Suppressor macrophage (primary cell): ENCODE results near the gene PARM1.

Experiments
- DNase-seq, 4 experiments: peaks; one replicate each; pipeline ENCODE4 v3.0.0-alpha.2; 2020 to 2022

PARM1 gene

DNA sequence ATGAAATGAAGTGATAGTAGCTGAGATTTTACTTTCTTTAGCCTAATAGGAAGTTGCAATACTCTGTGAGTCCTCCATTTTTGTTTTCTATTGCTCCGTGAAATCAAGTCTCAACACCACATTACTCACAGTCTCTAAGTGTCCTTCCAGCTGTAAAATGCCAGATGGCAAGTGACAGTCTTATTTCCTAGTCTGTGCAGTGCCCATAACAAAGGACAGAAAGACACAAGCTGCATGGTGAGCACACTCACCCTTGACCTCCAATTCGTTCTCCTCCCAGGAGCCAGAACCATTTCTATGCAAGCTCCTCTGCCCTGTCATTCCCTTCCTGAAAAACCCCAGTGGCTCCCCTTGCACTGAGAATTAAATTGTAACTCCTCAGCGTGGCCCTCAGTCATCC, 101.6 kb downstream of the PARM1 start:
- DNase-seq, result no peak

- no peak for DNase-seq
These were observed 102.4 kb downstream of the PARM1 start for GRCh38 chr4:75035321-75035720.

DNA sequence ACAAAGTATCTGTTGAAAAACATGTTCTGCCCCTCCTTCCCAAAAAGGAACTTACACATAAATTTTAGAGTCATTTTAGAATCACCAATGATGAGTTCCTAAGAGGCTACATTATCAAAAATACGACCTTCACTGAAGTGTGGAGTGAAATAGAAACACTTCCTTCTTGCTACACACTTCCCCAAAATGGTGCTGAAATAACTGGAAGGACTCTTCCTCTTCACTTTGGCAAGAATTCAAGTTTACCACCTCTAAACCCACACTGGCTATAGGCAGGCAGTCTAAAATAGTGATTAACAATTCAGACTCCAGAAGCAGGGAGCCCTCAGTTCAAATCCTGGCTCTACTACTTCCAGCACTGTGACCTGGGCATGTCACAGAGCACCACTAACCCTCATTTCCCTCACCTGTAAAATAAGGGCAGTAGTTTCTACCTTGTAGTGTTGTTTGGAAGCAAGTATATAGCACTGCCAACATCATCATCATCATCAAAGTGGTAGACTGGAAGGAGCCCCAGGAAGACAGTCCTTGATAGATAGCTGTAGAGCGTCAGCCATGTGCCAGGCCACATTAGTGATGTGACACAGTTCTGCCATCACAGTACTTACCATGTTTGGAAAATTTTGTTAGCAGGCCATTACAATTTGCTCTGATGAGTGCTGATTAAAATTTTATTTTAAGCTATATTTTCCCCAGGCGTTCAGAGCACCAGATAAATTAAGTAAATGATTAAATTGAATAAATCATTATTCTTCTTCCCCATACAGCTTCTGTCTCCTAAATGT, 103.3 kb downstream of the PARM1 start:
- peak; percentile 27 to 85 (median 67) for DNase-seq

DNA sequence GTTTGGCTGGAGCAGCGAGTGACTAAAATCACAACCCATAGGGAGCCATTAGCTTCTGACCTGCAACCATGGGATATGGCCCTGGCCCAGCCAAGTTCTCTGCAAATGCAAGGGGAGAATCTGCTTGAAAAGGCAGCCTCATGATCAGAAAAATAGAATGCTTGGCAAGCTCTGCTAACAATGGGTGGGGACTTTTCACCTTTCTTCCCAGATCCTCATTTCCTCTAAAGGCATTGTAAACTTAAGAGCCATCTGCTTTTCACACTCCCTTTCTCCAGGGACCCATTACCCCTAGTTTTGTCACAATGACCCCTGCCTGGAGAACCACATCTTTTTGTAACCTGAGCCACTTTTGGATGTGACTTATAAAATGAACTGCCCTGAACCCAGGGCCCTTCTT, 104.3 kb downstream of the PARM1 start:
- no peak for DNase-seq

DNA sequence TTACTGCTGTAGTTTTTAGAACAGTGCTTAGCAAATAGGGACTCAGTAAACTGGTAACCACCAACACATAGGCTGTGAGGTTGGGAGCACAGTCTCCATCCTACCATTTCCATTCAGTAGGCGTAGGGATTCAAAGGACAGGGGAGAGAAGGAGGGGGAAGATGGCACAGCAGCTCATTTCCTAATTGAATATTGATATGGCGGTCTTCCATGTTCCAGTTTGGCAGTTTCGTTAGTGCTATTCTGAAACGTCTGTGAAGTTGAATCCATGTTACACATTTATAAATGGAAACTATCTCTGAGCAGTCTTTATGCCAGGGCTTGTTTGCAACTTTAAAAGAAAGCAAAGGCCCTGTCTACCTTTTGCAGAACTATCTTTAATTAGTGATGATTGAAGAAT, 105.5 kb downstream of the PARM1 start:
- DNase-seq, result no peak

- no peak for DNase-seq
These were observed 107.8 kb downstream of the PARM1 start for GRCh38 chr4:75040703-75041102.

DNA sequence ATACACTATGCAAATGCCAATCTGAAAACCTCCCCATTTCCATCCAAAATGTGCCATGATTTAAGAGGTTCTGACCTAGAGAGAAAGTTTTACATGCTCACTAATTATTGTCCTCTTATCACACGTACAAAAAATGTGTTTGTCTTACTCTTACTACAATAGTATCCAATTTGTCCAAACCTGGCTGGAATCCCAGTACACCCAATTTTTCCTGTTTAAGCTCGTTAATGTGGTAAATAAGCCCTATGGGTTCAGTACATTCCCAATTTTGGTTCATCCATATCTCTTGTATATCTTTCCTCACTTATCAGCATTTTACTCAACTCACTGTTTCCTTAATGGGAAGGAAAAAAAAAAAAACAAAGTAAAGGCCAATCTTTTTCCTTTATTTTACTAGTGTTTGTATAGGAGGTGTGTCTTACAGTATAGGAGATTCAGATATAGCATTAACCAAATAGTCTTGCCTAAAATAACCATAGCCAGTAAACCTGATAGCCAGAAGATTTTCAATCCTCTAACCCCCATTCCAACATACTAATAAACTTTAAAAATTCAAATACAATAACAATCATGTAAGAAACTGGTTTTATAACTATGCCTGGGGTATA, 109.8 kb downstream of the PARM1 start:
- no peak for DNase-seq

DNA sequence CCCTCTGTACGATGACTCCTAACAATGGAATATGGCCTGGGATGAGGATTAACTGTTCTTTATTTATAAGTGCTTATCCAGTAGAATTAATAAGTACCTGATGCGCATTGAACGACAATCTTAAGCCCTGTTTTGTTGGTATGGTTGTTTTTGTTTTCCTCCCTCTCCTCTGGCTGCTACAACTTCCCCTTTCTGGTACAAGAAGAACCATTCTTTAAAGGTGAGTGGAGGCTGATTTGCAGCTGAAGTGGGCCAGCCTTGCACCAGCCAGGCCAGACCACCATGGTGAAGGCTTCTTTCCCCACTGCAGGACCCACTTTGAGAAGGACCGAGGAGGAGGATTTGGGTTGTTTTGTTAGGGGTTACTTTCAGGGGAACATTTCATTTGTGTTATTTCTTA, 113.3 kb downstream of the PARM1 start:
- DNase-seq, result no peak

GRCh38 chr4:75046641-75047040, 113.7 kb downstream of the PARM1 start:
- DNase-seq, result no peak

- no peak for DNase-seq
These were observed 115.4 kb downstream of the PARM1 start for GRCh38 chr4:75048208-75048879.

DNA sequence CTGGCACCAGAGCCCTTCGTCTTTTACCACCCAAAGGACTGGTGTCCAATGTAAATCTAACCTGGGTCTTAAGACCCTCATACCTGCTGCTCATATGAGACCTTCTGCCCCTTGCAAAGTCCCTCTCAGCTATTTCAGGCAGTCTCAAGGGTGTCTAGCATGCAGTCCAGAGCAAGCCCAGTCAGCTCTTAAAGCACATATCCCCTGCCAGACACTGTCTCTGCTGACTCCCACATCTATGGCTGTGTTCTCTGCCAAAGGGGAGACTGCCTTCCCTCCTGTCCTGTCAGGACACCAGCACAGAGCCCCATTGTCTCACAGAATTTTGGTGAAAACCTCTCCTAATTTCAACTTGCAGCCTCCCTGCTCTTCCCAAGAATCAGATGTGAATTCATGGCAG, 118.5 kb downstream of the PARM1 start:
- DNase-seq, result no peak

DNA sequence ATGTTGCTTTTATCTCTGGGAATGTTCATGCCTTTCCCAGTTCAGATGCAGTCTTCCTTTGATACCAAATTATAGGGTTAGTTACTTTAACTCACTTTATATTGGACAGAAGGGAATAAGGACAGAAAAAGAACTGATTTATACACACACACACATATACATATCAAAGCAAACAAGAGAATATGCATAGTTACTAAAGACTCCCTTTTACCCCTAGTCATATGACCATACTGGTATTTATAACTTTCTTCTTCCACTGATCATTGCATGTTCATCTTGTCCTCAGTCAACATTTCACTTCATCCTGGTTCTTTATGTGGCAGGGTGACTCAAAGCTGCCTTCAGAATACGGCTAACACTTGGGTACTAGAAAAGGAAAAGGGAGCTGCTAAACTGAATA, 120.4 kb downstream of the PARM1 start:
- DNase-seq, result no peak

GRCh38 chr4:75054078-75054477, 121.2 kb downstream of the PARM1 start:
- DNase-seq, result no peak

- no peak for DNase-seq
These were observed 123.4 kb downstream of the PARM1 start for GRCh38 chr4:75056277-75056676.

GRCh38 chr4:75057369-75057768, 124.5 kb downstream of the PARM1 start:
- no peak for DNase-seq

GRCh38 chr4:75058486-75058885, 125.6 kb downstream of the PARM1 start:
- DNase-seq, result no peak

GRCh38 chr4:75063433-75063832, 130.5 kb downstream of the PARM1 start:
- no peak for DNase-seq

DNA sequence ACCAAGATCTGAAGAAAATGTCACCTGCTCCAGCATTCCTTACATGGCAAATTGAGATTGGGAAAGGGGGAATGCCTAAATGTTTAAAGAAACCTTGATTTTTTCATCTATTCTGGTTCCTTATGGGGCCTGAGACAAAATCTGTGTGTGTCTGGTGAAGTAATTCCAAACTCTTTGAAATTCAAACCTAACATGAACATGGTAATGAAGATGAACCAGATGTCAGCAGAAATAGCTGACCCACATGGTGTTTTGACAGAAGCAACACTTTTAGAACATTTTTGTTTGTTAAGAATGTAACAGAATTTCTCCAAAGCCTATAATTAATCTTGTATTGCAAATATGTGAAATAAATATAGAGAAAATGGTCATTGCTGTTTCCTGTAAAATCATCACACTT, 133.0 kb downstream of the PARM1 start:
- no peak for DNase-seq

- no peak for DNase-seq
These were observed 136.7 kb downstream of the PARM1 start for GRCh38 chr4:75069493-75070074.

- DNase-seq, result no peak
These were observed 138.4 kb downstream of the PARM1 start for GRCh38 chr4:75071317-75071716.

GRCh38 chr4:75080888-75081287, 148.0 kb downstream of the PARM1 start:
- no peak for DNase-seq

GRCh38 chr4:75081561-75081960, 148.6 kb downstream of the PARM1 start:
- no peak for DNase-seq

DNA sequence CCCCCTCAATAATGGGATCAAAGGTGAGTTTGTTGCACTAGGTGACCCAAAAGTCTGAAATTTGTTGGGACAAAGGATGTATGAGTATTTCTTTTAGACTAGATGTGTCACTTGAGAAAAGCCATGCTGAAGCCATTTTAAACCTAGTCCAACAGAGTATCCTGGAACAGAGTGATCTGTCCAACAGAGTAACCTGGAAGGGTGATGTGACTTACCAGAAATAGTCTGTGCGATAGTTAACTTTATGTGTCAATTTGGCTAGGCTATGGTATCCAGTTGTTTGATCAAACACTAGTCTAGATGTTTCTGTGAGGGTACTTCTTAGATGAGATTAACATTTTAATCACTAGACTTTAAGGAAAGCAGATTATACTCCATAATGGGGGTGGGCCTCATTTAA, 154.5 kb downstream of the PARM1 start:
- no peak for DNase-seq

DNA sequence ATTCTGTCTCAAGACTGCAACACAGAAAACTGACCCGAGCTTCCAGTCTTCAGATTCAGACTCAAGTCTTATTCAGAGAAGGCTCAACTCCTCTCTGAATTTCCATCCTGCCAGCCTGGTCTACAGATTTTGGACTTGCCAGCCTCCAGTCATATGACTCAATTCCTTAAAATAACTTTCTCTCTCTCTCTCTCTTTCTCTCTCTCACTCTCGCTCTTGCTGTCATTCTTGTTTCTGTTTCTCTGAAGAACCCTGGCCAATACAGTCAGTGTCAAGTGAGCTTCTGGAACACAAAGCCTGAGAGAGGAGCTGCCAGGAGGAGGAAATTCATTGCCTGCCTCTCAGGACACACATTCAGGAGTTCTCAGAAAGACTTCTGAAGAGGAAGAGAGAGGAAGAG, 154.9 kb downstream of the PARM1 start:
- DNase-seq, result no peak
